Mesodermal cell (in vitro differentiated cells): ENCODE data around the gene BCKDHA.

Experiments used
- H3K27ac ChIP-seq: 2 replicates; pipeline ENCODE4 v1.7.0; 2013; ENCODE audit warnings: mild to moderate bottlenecking, low read depth, low read length, moderate library complexity; ENCODE audit not compliant: severe bottlenecking
- H3K36me3 ChIP-seq: 2 replicates; pipeline ENCODE4 v1.7.1; 2013; ENCODE audit warnings: mild to moderate bottlenecking, low read length, moderate library complexity; ENCODE audit not compliant: control insufficient read depth, insufficient read depth
- H3K4me1 ChIP-seq: one replicate; pipeline ENCODE4 v1.7.1; 2013; ENCODE audit warnings: mild to moderate bottlenecking, low read length; ENCODE audit not compliant: insufficient read depth, control insufficient read depth, poor library complexity, severe bottlenecking
- H3K4me3 ChIP-seq: 2 replicates; pipeline ENCODE4 v1.7.0; 2013; ENCODE audit warnings: low read length, control low read depth, mild to moderate bottlenecking; ENCODE audit not compliant: insufficient read depth, poor library complexity, severe bottlenecking; ENCODE audit errors: extremely low read depth
- H3K9me3 ChIP-seq: 2 replicates; pipeline ENCODE4 v1.7.1; 2013; ENCODE audit warnings: mild to moderate bottlenecking, low read length, moderate library complexity; ENCODE audit not compliant: control insufficient read depth
- WGBS, 2 experiments: methylation state at CpG; one replicate each; pipeline ENCODE4 v1.1.5; 2013; ENCODE audit warnings: missing lambda C conversion rate in 2 of 2; ENCODE audit not compliant: insufficient coverage in 2 of 2; 5-methylcytosine and 5-hydroxymethylcytosine counted together

Gene BCKDHA

GRCh38 chr19:41355802-41356201 lies 41.8 kb upstream of the BCKDHA start:
- Histone ChIP-seq H3K27ac (no peak overlapping the region), H3K4me1 (peaks cover 2% of the 10 kb centered on the region), H3K4me3 (no peak overlapping the region), H3K9me3 (no peaks in the 10 kb centered on the region), H3K36me3 (peaks cover 7% of the 10 kb centered on the region)
- WGBS, 2 experiments = 97 to 98% methylated on average over 3 of the region's 3 CpGs

- 94 to 100% methylated on average over 4 to 8 of the region's 11 CpGs for WGBS, 2 experiments
- Histone ChIP-seq H3K4me3 (no peak overlapping the region), H3K9me3 (no peaks in the 10 kb centered on the region), H3K4me1 (peaks cover 2% of the 10 kb centered on the region), H3K36me3 (peaks cover 7% of the 10 kb centered on the region), H3K27ac (no peak overlapping the region)
These were observed 40.5 kb upstream of the BCKDHA start for GRCh38 chr19:41356984-41357739.

GRCh38 chr19:41357746-41358145 lies 39.9 kb upstream of the BCKDHA start:
- WGBS, 2 experiments = 94 to 97% methylated on average over 12 to 13 of the region's 13 CpGs
- H3K4me1 ChIP-seq = peaks cover 2% of the 10 kb centered on the region

GRCh38 chr19:41359741-41360140 lies 37.9 kb upstream of the BCKDHA start:
- Histone ChIP-seq H3K36me3 (peaks cover 3% of the 10 kb centered on the region), H3K9me3 (no peaks in the 10 kb centered on the region), H3K27ac (no peak overlapping the region), H3K4me3 (no peak overlapping the region), H3K4me1 (peaks cover 5% of the 10 kb centered on the region)
- 94 to 100% methylated on average over 1 of the region's 1 CpG for WGBS, 2 experiments

More at GRCh38 chr19:41357746-41358145, 39.9 kb upstream of the BCKDHA start:
- H3K9me3 ChIP-seq = no peaks in the 10 kb centered on the region
- peaks cover 7% of the 10 kb centered on the region for H3K36me3 ChIP-seq
- no peak overlapping the region for H3K27ac ChIP-seq
- H3K4me3 ChIP-seq = no peak overlapping the region

GRCh38 chr19:41362143-41362847 lies 35.3 kb upstream of the BCKDHA start:
- 89 to 98% methylated on average over 3 to 5 of the region's 10 CpGs for WGBS, 2 experiments
- peaks cover 3% of the 10 kb centered on the region for H3K36me3 ChIP-seq
- no peak overlapping the region for H3K4me3 ChIP-seq
- H3K4me1 ChIP-seq = peaks cover 7% of the 10 kb centered on the region
- no peak overlapping the region for H3K27ac ChIP-seq
- no peaks in the 10 kb centered on the region for H3K9me3 ChIP-seq

GRCh38 chr19:41363371-41363752 lies 34.3 kb upstream of the BCKDHA start:
- Histone ChIP-seq H3K4me3 (peak overlapping the region; percentile 67), H3K27ac (peak overlapping the region; percentile 100), H3K9me3 (no peaks in the 10 kb centered on the region), H3K4me1 (peaks cover 7% of the 10 kb centered on the region), H3K36me3 (peaks cover 3% of the 10 kb centered on the region)
- 59 to 88% methylated on average over 5 to 6 of the region's 6 CpGs for WGBS, 2 experiments

GRCh38 chr19:41363753-41364523 lies 33.7 kb upstream of the BCKDHA start, which contains the start of gene B9D2:
TSS of gene B9D2 (minus strand) at chr19:41364149. CDS start at chr19:41363519, 630 bp downstream.
- Histone ChIP-seq H3K4me3 (peak within 1 kb of the TSS; percentile 67), H3K27ac (peak within 1 kb of the TSS; percentile 100), H3K9me3 (no peaks in the 10 kb centered on the region), H3K4me1 (peaks cover 7% of the 10 kb centered on the region), H3K36me3 (peaks cover 3% of the 10 kb centered on the region)
- WGBS, 2 experiments = 0% methylated on average over 32 to 41 of the region's 56 CpGs

- H3K4me3 ChIP-seq = peak overlapping the region; percentile 67
- WGBS, 2 experiments = 92 to 94% methylated on average over 6 to 8 of the region's 14 CpGs
- peak overlapping the region; percentile 100 for H3K27ac ChIP-seq
- no peaks in the 10 kb centered on the region for H3K9me3 ChIP-seq
- H3K4me1 ChIP-seq = peaks cover 7% of the 10 kb centered on the region
- peaks cover 3% of the 10 kb centered on the region for H3K36me3 ChIP-seq
These were observed 32.9 kb upstream of the BCKDHA start for GRCh38 chr19:41364524-41365391.

- WGBS, 2 experiments = 75 to 100% methylated on average over 1 of the region's 1 CpG
These were observed 31.5 kb upstream of the BCKDHA start for GRCh38 chr19:41366089-41366488.

GRCh38 chr19:41367848-41368301 lies 29.7 kb upstream of the BCKDHA start:
- no peak overlapping the region for H3K4me3 ChIP-seq
- peaks cover 3% of the 10 kb centered on the region for H3K36me3 ChIP-seq
- no peaks in the 10 kb centered on the region for H3K9me3 ChIP-seq
- H3K27ac ChIP-seq = peak overlapping the region; percentile 86
- H3K4me1 ChIP-seq = peaks cover 7% of the 10 kb centered on the region
- WGBS, 2 experiments = 84 to 91% methylated on average over 5 to 6 of the region's 6 CpGs

More at GRCh38 chr19:41366089-41366488, 31.5 kb upstream of the BCKDHA start:
- peaks cover 2% of the 10 kb centered on the region for H3K36me3 ChIP-seq
- H3K4me3 ChIP-seq = no peak overlapping the region
- H3K9me3 ChIP-seq = no peaks in the 10 kb centered on the region
- peaks cover 7% of the 10 kb centered on the region for H3K4me1 ChIP-seq
- no peak overlapping the region for H3K27ac ChIP-seq
